IMR-90 (cell line): ENCODE data around the gene GRIN2A. TPM values are rescaled to one million over a fixed set of nuclear protein-coding genes. Genes with fewer than 3 reads are reported as not detected.

Experiments used
- ATAC-seq: fragments of 200-7000 bp; cut with Tn5 transposase; 2 replicates; pipeline ENCODE4 v1.9.1; 2020; ENCODE audit warnings: low read depth, mild to moderate bottlenecking, moderate library complexity
- BruUV-seq: library from RNA; stranded (reverse); fragments of 400-500 nt; replicated peaks from 2 replicates; lab custom pipeline; 2021; lab: Mats Ljungman, UMichigan
- CTCF ChIA-PET: fragments of 300-600 bp; formaldehyde crosslinking; extraction: SDS; loops from one replicate; lab custom pipeline; 2021; ENCODE audit warnings: antibody characterized with exemption; lab: Yijun Ruan, JAX
- POLR2A ChIA-PET: fragments of 300-600 bp; sonication (Branson Sonifier 250); formaldehyde crosslinking; loops from one replicate; lab custom pipeline; 2022; ENCODE audit warnings: antibody characterized with exemption; ENCODE audit not compliant: unreplicated experiment; lab: Charles Lee
- DNase-seq: peaks from one replicate; pipeline ENCODE4 v3.0.0; 2013
- H2AFZ ChIP-seq: replicated peaks from 2 replicates; pipeline ENCODE3; 2013; ENCODE audit warnings: low read length, mild to moderate bottlenecking; ENCODE audit not compliant: poor library complexity
- H2AK5ac ChIP-seq: 2 replicates; pipeline ENCODE4 v1.6.1; 2013; ENCODE audit warnings: low read depth, low read length, inconsistent platforms
- H2AK9ac ChIP-seq: replicated peaks from 2 replicates; pipeline ENCODE3; 2013; ENCODE audit warnings: mild to moderate bottlenecking, low read depth, low read length, moderate library complexity; ENCODE audit not compliant: poor library complexity
- H2BK120ac ChIP-seq: 2 replicates; pipeline ENCODE4 v1.6.1; 2013; ENCODE audit warnings: low read depth, low read length, inconsistent platforms
- H2BK15ac ChIP-seq: 3 replicates; pipeline ENCODE4 v1.6.1; 2013; ENCODE audit warnings: low read depth, low read length, inconsistent platforms
- H2BK20ac ChIP-seq: 2 replicates; pipeline ENCODE4 v1.6.1; 2013; ENCODE audit warnings: low read depth, mild to moderate bottlenecking, inconsistent platforms, low read length, moderate library complexity
- H2BK5ac ChIP-seq: 2 replicates; pipeline ENCODE4 v1.6.1; 2013; ENCODE audit warnings: mild to moderate bottlenecking, low read depth, low read length, inconsistent platforms; ENCODE audit not compliant: poor library complexity, severe bottlenecking
- H3K14ac ChIP-seq: replicated peaks from 2 replicates; pipeline ENCODE4 v1.6.1; 2013; ENCODE audit warnings: low read depth, low read length, inconsistent platforms
- H3K18ac ChIP-seq: 2 replicates; pipeline ENCODE4 v1.6.1; 2013; ENCODE audit warnings: low read depth, low read length, control low read depth
- H3K23ac ChIP-seq: 2 replicates; pipeline ENCODE4 v1.6.1; 2013; ENCODE audit warnings: low read depth, low read length, inconsistent platforms
- H3K27ac ChIP-seq: 2 replicates; pipeline ENCODE4 v1.5.1; 2013; ENCODE audit warnings: mild to moderate bottlenecking, control low read depth, low read length; ENCODE audit not compliant: insufficient read depth
- H3K27me3 ChIP-seq: 2 replicates; pipeline ENCODE4 v1.6.1; 2013; ENCODE audit warnings: low read length; ENCODE audit not compliant: control insufficient read depth, insufficient read depth
- H3K36me3 ChIP-seq: 2 replicates; pipeline ENCODE4 v1.6.1; 2013; ENCODE audit warnings: low read length, mixed read lengths; ENCODE audit not compliant: control insufficient read depth, insufficient read depth
- H3K4ac ChIP-seq: 2 replicates; pipeline ENCODE4 v1.6.1; 2013; ENCODE audit warnings: low read depth, low read length, inconsistent platforms
- H3K4me1 ChIP-seq: 2 replicates; pipeline ENCODE4 v1.6.1; 2013; ENCODE audit warnings: low read length, mixed read lengths; ENCODE audit not compliant: control insufficient read depth, insufficient read depth
- H3K4me2 ChIP-seq: 2 replicates; pipeline ENCODE4 v1.6.1; 2013; ENCODE audit warnings: low read depth, mild to moderate bottlenecking, control low read depth, low read length, moderate library complexity
- H3K4me3 ChIP-seq: 2 replicates; pipeline ENCODE4 v1.5.1; 2013; ENCODE audit warnings: low read depth, mild to moderate bottlenecking, control low read depth, low read length, moderate library complexity; ENCODE audit not compliant: insufficient read depth
- H3K56ac ChIP-seq: 2 replicates; pipeline ENCODE4 v1.6.1; 2013; ENCODE audit warnings: low read length, inconsistent platforms; ENCODE audit not compliant: insufficient read depth; ENCODE audit errors: extremely low read depth
- H3K79me1 ChIP-seq, 2 experiments: 2 replicates each; pipeline ENCODE4 v1.6.1; 2013; ENCODE audit warnings: low read length in 2 of 2, inconsistent platforms in 1 of 2, low read depth in 1 of 2
- H3K9ac ChIP-seq: 2 replicates; pipeline ENCODE4 v1.6.1; 2013; ENCODE audit warnings: low read depth, low read length, control low read depth
- H3K9me1 ChIP-seq: 2 replicates; pipeline ENCODE4 v1.6.1; 2013; ENCODE audit warnings: low read length, inconsistent platforms; ENCODE audit not compliant: insufficient read depth
- H3K9me3 ChIP-seq: 2 replicates; pipeline ENCODE4 v1.6.1; 2013; ENCODE audit warnings: low read length; ENCODE audit not compliant: control insufficient read depth, insufficient read depth
- H4K20me1 ChIP-seq: 2 replicates; pipeline ENCODE4 v1.6.1; 2013; ENCODE audit warnings: low read length, inconsistent platforms; ENCODE audit not compliant: insufficient read depth
- H4K5ac ChIP-seq: 2 replicates; pipeline ENCODE4 v1.6.1; 2013; ENCODE audit warnings: mild to moderate bottlenecking, low read depth, low read length, control low read depth
- H4K8ac ChIP-seq, 2 experiments: 2 replicates each; pipeline ENCODE4 v1.6.1; 2013; ENCODE audit warnings: low read depth in 2 of 2, low read length in 2 of 2, control low read depth in 1 of 2, inconsistent platforms in 1 of 2
- H4K91ac ChIP-seq: 2 replicates; pipeline ENCODE4 v1.6.1; 2013; ENCODE audit warnings: low read depth, low read length, inconsistent platforms; ENCODE audit not compliant: insufficient read depth
- BHLHE40 ChIP-seq: fragments of 150-350 bp; IDR thresholded peaks from 2 replicates; pipeline ENCODE4 v1.6.1; 2016; ENCODE audit warnings: mild to moderate bottlenecking, low read depth, low read length
- CEBPB ChIP-seq: IDR thresholded peaks from 2 replicates; pipeline ENCODE4 v1.6.1; 2012; ENCODE audit warnings: low read depth, low read length, improper control_type of control experiment
- CHD1 ChIP-seq: IDR thresholded peaks from 2 replicates; pipeline ENCODE4 v1.6.1; 2012; ENCODE audit warnings: low read depth, low read length, improper control_type of control experiment
- CTCF ChIP-seq: conservative IDR thresholded peaks from 2 replicates; pipeline ENCODE4 v1.5.1; 2012; ENCODE audit warnings: mild to moderate bottlenecking, low read depth, low read length, improper control_type of control experiment
- ELK1 ChIP-seq: fragments of 150-350 bp; IDR thresholded peaks from 2 replicates; pipeline ENCODE4 v1.6.1; 2016; ENCODE audit warnings: low read depth, mild to moderate bottlenecking, low read length, moderate library complexity, borderline replicate concordance
- FOS ChIP-seq: fragments of 150-350 bp; IDR thresholded peaks from 2 replicates; pipeline ENCODE4 v1.6.1; 2016; ENCODE audit warnings: low read depth, low read length
- MAFK ChIP-seq: IDR thresholded peaks from 2 replicates; pipeline ENCODE4 v1.6.1; 2012; ENCODE audit warnings: low read depth, low read length, improper control_type of control experiment
- MAZ ChIP-seq: IDR thresholded peaks from 2 replicates; pipeline ENCODE4 v1.6.1; 2012; ENCODE audit warnings: low read depth, mild to moderate bottlenecking, low read length, improper control_type of control experiment, moderate library complexity, borderline replicate concordance
- MXI1 ChIP-seq: IDR thresholded peaks from 2 replicates; pipeline ENCODE4 v1.6.1; 2012; ENCODE audit warnings: low read depth, mild to moderate bottlenecking, low read length, moderate library complexity, borderline replicate concordance
- NFE2L2 ChIP-seq: fragments of 150-350 bp; IDR thresholded peaks from 2 replicates; pipeline ENCODE4 v1.6.1; 2016; ENCODE audit warnings: low read depth, mild to moderate bottlenecking, low read length
- POLR2A ChIP-seq: IDR thresholded peaks from 2 replicates; pipeline ENCODE4 v1.6.1; 2012; ENCODE audit warnings: mild to moderate bottlenecking, low read depth, low read length
- RAD21 ChIP-seq: IDR thresholded peaks from 2 replicates; pipeline ENCODE4 v1.6.1; 2012; ENCODE audit warnings: low read length, improper control_type of control experiment
- RCOR1 ChIP-seq: IDR thresholded peaks from 2 replicates; pipeline ENCODE4 v1.6.1; 2012; ENCODE audit warnings: mild to moderate bottlenecking, low read length, improper control_type of control experiment; ENCODE audit not compliant: insufficient replicate concordance
- RFX5 ChIP-seq: IDR thresholded peaks from 2 replicates; pipeline ENCODE4 v1.8.0; 2012; ENCODE audit warnings: low read depth, mild to moderate bottlenecking, low read length, moderate library complexity
- SMC3 ChIP-seq: fragments of 150-350 bp; IDR thresholded peaks from 2 replicates; pipeline ENCODE4 v1.6.1; 2016; ENCODE audit warnings: low read depth, mild to moderate bottlenecking, antibody characterized with exemption, low read length, moderate library complexity
- USF2 ChIP-seq: fragments of 150-350 bp; IDR thresholded peaks from 2 replicates; pipeline ENCODE4 v1.6.1; 2017; ENCODE audit warnings: mild to moderate bottlenecking, antibody characterized with exemption, low read length, low read depth
- WGBS, 2 experiments: methylation state at CpG; one replicate each; pipeline versions ENCODE4 v1.1.5 to v1.1.7; 2013; ENCODE audit warnings: missing lambda C conversion rate in 2 of 2; ENCODE audit not compliant: insufficient read length in 1 of 2; ENCODE audit errors: extremely low coverage in 2 of 2; 5-methylcytosine and 5-hydroxymethylcytosine counted together
- dilution Hi-C: fragments of 300-500 bp; cut with HindIII; formaldehyde crosslinking; loops from one replicate; pipeline ENCODE4 v1.14.3; 2018; ENCODE audit warnings: low sequenced_read_pairs; ENCODE audit not compliant: unreplicated experiment
- in situ Hi-C: fragments of 300-500 bp; cut with MboI; formaldehyde crosslinking; loops from 3 replicates; pipeline ENCODE4 v1.14.3; 2019; ENCODE audit warnings: low sequenced_read_pairs, inconsistent platforms, mixed read lengths
- intact Hi-C: fragments of 100-400 bp; cut with micrococcal nuclease; formaldehyde crosslinking; loops from 2 replicates; pipeline ENCODE4 v1.10.0; 2022
- polyA plus RNA-seq, 3 experiments: library from polyadenylated mRNA; depleted of rRNA; stranded (reverse); fragments of >200 nt; gene quantifications; 2 replicates each; pipeline ENCODE4 v1.2.3, GENCODE V29; 2012; ENCODE audit warnings: low replicate concordance in 1 of 3
- total RNA-seq: library from RNA; depleted of rRNA; stranded (reverse); fragments of >200 nt; gene quantifications from 2 replicates; pipeline ENCODE4 v1.2.3, GENCODE V29; 2012

The GRIN2A gene
- total and polyA plus RNA-seq, 2 of the 4 experiments (the other 2 are of a cell fraction), result under 0.01 TPM; not detected in 1

- Histone ChIP-seq H4K8ac (no peak overlapping the region), H3K14ac (no peak overlapping the region), H2AFZ (no peak overlapping the region), H2BK15ac (no peak overlapping the region), H3K4me1 (no peaks in the 10 kb centered on the region), H2BK5ac (no peak overlapping the region), H4K5ac (no peak overlapping the region), H3K27me3 (no peaks in the 10 kb centered on the region), H3K9ac (no peak overlapping the region), H3K4me2 (no peak overlapping the region), H2BK20ac (no peak overlapping the region), H4K20me1 (no peaks in the 10 kb centered on the region), H3K23ac (no peak overlapping the region), H3K9me1 (no peaks in the 10 kb centered on the region), H3K27ac (no peak overlapping the region), H3K18ac (no peak overlapping the region), H3K36me3 (no peaks in the 10 kb centered on the region), H3K4me3 (no peak overlapping the region), H3K79me1 (no peaks in the 10 kb centered on the region), H2BK120ac (no peak overlapping the region), H2AK5ac (no peak overlapping the region), H3K4ac (no peak overlapping the region), H2AK9ac (no peak overlapping the region), H3K56ac (no peak overlapping the region), H4K91ac (no peak overlapping the region), H3K9me3 (peaks cover 14% of the 10 kb centered on the region)
- DNase-seq (no peak), ATAC-seq (no peak)
- TF ChIP-seq MXI1, result no peak
- TF ChIP-seq CHD1, result no peak
- TF ChIP-seq MAFK, result no peak
- no peak for TF ChIP-seq BHLHE40
- no peak for TF ChIP-seq RCOR1
- no peak for TF ChIP-seq POLR2A
- TF ChIP-seq CTCF, result no peak
- TF ChIP-seq RAD21, result no peak
- TF ChIP-seq CEBPB, result no peak
- no peak for TF ChIP-seq ELK1
- no peak for TF ChIP-seq NFE2L2
- TF ChIP-seq USF2, result no peak
- TF ChIP-seq RFX5, result no peak
- no peak for TF ChIP-seq MAZ
- TF ChIP-seq SMC3, result no peak
- no peak for TF ChIP-seq FOS
- no TSS peak for BruUV-seq
- 92% methylated on average over 4 of the region's 5 CpGs; no CpG with 5 or more reads in 1 of the 2 experiments for WGBS, 2 experiments
- in situ Hi-C loops, result no loop called here
- dilution Hi-C loops, result no loop called here
- intact Hi-C loops, result no loop called here
- ChIA-PET POLR2A (no interaction called here), CTCF (no interaction called here)
Observed at GRCh38 chr16:10022098-10022497, 160.1 kb downstream of the GRIN2A start.
